ENCODE data around the gene SLC13A3. TPM values are rescaled to one million over a fixed set of nuclear protein-coding genes. Genes with fewer than 3 reads are reported as not detected.

The SLC13A3 gene
- total RNA-seq, 1 experiment from 2014 or later: not detected

- H3K4me3 Mint-ChIP-seq (ENCODE audit: low read depth, unreplicated experiment): no peak overlapping the region
- BruUV-seq (replicated peaks): no TSS peak
- no peaks in the 10 kb centered on the region for H3K36me3 Mint-ChIP-seq (ENCODE audit: insufficient read depth, unreplicated experiment)
- DNase-seq: no peak
- H3K27ac Mint-ChIP-seq (ENCODE audit: unreplicated experiment): no peak overlapping the region
- CTCF ChIA-PET: interaction anchor here (1.4 kb wide), 1 partner anchor 34 kb away, joined by 3 read pairs; no protein-coding TSS in a partner anchor
- no peak for TF ChIP-seq CTCF (IDR thresholded peaks at IDR 0.05; ENCODE audit: unreplicated experiment)
- H3K27me3 Mint-ChIP-seq (ENCODE audit: unreplicated experiment): peaks cover 20% of the 10 kb centered on the region
- intact Hi-C loops (cut with micrococcal nuclease; ENCODE audit: unreplicated experiment): no loop called here
- H3K4me1 Mint-ChIP-seq (ENCODE audit: low read depth, unreplicated experiment): peaks cover 4% of the 10 kb centered on the region
- H3K9me3 Mint-ChIP-seq (ENCODE audit: low read depth, unreplicated experiment): peaks cover 2% of the 10 kb centered on the region
Measured at GRCh38 chr20:46665602-46666001, 14.3 kb upstream of the SLC13A3 start.

GRCh38 chr20:46663531-46663930, 12.3 kb upstream of the SLC13A3 start:
- peaks cover 29% of the 10 kb centered on the region for H3K27me3 Mint-ChIP-seq (ENCODE audit: unreplicated experiment)
- no peak overlapping the region for H3K4me3 Mint-ChIP-seq (ENCODE audit: low read depth, unreplicated experiment)
- H3K4me1 Mint-ChIP-seq (ENCODE audit: low read depth, unreplicated experiment): no peaks in the 10 kb centered on the region
- no peak for TF ChIP-seq CTCF (IDR thresholded peaks at IDR 0.05; ENCODE audit: unreplicated experiment)
- no peak overlapping the region for H3K27ac Mint-ChIP-seq (ENCODE audit: unreplicated experiment)
- peaks cover 8% of the 10 kb centered on the region for H3K9me3 Mint-ChIP-seq (ENCODE audit: low read depth, unreplicated experiment)
- BruUV-seq (replicated peaks): no TSS peak
- no peaks in the 10 kb centered on the region for H3K36me3 Mint-ChIP-seq (ENCODE audit: insufficient read depth, unreplicated experiment)
- CTCF ChIA-PET: no interaction called here
- intact Hi-C loops (cut with micrococcal nuclease; ENCODE audit: unreplicated experiment): no loop called here
- no peak for DNase-seq

GRCh38 chr20:46661659-46662058, 10.4 kb upstream of the SLC13A3 start:
- Mint-ChIP-seq H3K4me3 (ENCODE audit: low read depth, unreplicated experiment) (no peak overlapping the region), H3K27me3 (ENCODE audit: unreplicated experiment) (peaks cover 29% of the 10 kb centered on the region), H3K4me1 (ENCODE audit: low read depth, unreplicated experiment) (no peaks in the 10 kb centered on the region), H3K27ac (ENCODE audit: unreplicated experiment) (no peak overlapping the region), H3K9me3 (ENCODE audit: low read depth, unreplicated experiment) (peaks cover 8% of the 10 kb centered on the region), H3K36me3 (ENCODE audit: insufficient read depth, unreplicated experiment) (no peaks in the 10 kb centered on the region)
- DNase-seq: no peak
- no peak for TF ChIP-seq CTCF (IDR thresholded peaks at IDR 0.05; ENCODE audit: unreplicated experiment)
- intact Hi-C loops (cut with micrococcal nuclease; ENCODE audit: unreplicated experiment): no loop called here
- CTCF ChIA-PET: no interaction called here
- BruUV-seq (replicated peaks): no TSS peak

GRCh38 chr20:46660487-46660886, 9.2 kb upstream of the SLC13A3 start:
- no TSS peak for BruUV-seq (replicated peaks)
- Mint-ChIP-seq H3K27me3 (ENCODE audit: unreplicated experiment) (peaks cover 29% of the 10 kb centered on the region), H3K9me3 (ENCODE audit: low read depth, unreplicated experiment) (peaks cover 8% of the 10 kb centered on the region), H3K4me1 (ENCODE audit: low read depth, unreplicated experiment) (no peaks in the 10 kb centered on the region), H3K4me3 (ENCODE audit: low read depth, unreplicated experiment) (no peak overlapping the region), H3K36me3 (ENCODE audit: insufficient read depth, unreplicated experiment) (no peaks in the 10 kb centered on the region), H3K27ac (ENCODE audit: unreplicated experiment) (no peak overlapping the region)
- intact Hi-C loops (cut with micrococcal nuclease; ENCODE audit: unreplicated experiment): no loop called here
- no peak for DNase-seq
- TF ChIP-seq CTCF (IDR thresholded peaks at IDR 0.05; ENCODE audit: unreplicated experiment): no peak
- CTCF ChIA-PET: no interaction called here
